ENCODE results near the gene FAM98A.

Gene FAM98A

GRCh38 chr2:33599175-33599942, at the start of gene FAM98A:
TSS of gene FAM98A (minus strand) at chr2:33599299. CDS start at chr2:33599221, 78 bp downstream.
- DNase-seq = peak; percentile 99

GRCh38 chr2:33645861-33646260, 46.8 kb upstream of the FAM98A start:
- DNase-seq = no peak

- no peak for DNase-seq
Measured at GRCh38 chr2:33644215-33644614, 45.1 kb upstream of the FAM98A start.

- DNase-seq = no peak
Measured at GRCh38 chr2:33636001-33636400, 36.9 kb upstream of the FAM98A start.

- no peak for DNase-seq
Measured at GRCh38 chr2:33634261-33634910, 35.3 kb upstream of the FAM98A start.

- DNase-seq = no peak
Measured at GRCh38 chr2:33633315-33633714, 34.2 kb upstream of the FAM98A start.

- DNase-seq = no peak
Measured at GRCh38 chr2:33632831-33633230, 33.7 kb upstream of the FAM98A start.

GRCh38 chr2:33628031-33628827, 29.1 kb upstream of the FAM98A start:
- no peak for DNase-seq

GRCh38 chr2:33619028-33619427, 19.9 kb upstream of the FAM98A start:
- no peak for DNase-seq

- no peak for DNase-seq
Measured at GRCh38 chr2:33617989-33618388, 18.9 kb upstream of the FAM98A start.

- DNase-seq = no peak
Measured at GRCh38 chr2:33617401-33617800, 18.3 kb upstream of the FAM98A start.

GRCh38 chr2:33616873-33617272, 17.8 kb upstream of the FAM98A start:
- no peak for DNase-seq

- no peak for DNase-seq
Measured at GRCh38 chr2:33614190-33614589, 15.1 kb upstream of the FAM98A start.

GRCh38 chr2:33607905-33608304, 8.8 kb upstream of the FAM98A start:
- DNase-seq = no peak

GRCh38 chr2:33607251-33607721, 8.2 kb upstream of the FAM98A start:
- no peak for DNase-seq

- no peak for DNase-seq
Measured at GRCh38 chr2:33606622-33607021, 7.5 kb upstream of the FAM98A start.

GRCh38 chr2:33606100-33606499, 7.0 kb upstream of the FAM98A start:
- no peak for DNase-seq

GRCh38 chr2:33605056-33605455, 6.0 kb upstream of the FAM98A start:
- no peak for DNase-seq

GRCh38 chr2:33603416-33603815, 4.3 kb upstream of the FAM98A start:
- DNase-seq = no peak

- DNase-seq = no peak
Measured at GRCh38 chr2:33602201-33602830, 3.2 kb upstream of the FAM98A start.

GRCh38 chr2:33599943-33600192, 769 bp upstream of the FAM98A start:
- no peak for DNase-seq

GRCh38 chr2:33598561-33599174, 431 bp downstream of the FAM98A start:
- DNase-seq = peak; percentile 64 to 69

GRCh38 chr2:33597026-33597425, 2.1 kb downstream of the FAM98A start:
- no peak for DNase-seq
